PFSK-1 (cell line): ENCODE data around the gene SIRT7.

Experiments used
- FOXP2 ChIP-seq: optimal IDR thresholded peaks from 2 replicates; pipeline ENCODE3; 2011; ENCODE audit warnings: borderline replicate concordance, control low read depth, inconsistent platforms; ENCODE audit not compliant: insufficient read depth; ENCODE audit errors: extremely low read length, extremely low read depth
- POLR2AphosphoS5 ChIP-seq: IDR thresholded peaks from 2 replicates; pipeline ENCODE4 v1.6.1; 2012; ENCODE audit warnings: low read depth, mild to moderate bottlenecking, control low read depth, low read length, moderate library complexity
- SIN3A ChIP-seq: IDR thresholded peaks from 2 replicates; pipeline ENCODE4 v1.6.1; 2012; ENCODE audit warnings: mild to moderate bottlenecking, low read length, moderate library complexity, borderline replicate concordance; ENCODE audit not compliant: insufficient read depth
- TAF1 ChIP-seq: IDR thresholded peaks from 2 replicates; pipeline ENCODE4 v1.6.1; 2012; ENCODE audit warnings: low read length, control low read depth, borderline replicate concordance; ENCODE audit not compliant: insufficient read depth
- TF ChIP-seq, protein P1 (sequence below), 2 experiments: IDR thresholded peaks; 2 replicates each; pipeline versions ENCODE4 v1.6.1 to v1.8.0; 2011 to 2012; ENCODE audit warnings: low read depth in 2 of 2, low read length in 2 of 2, control low read depth in 1 of 2, inconsistent platforms in 1 of 2, mild to moderate bottlenecking in 1 of 2, moderate library complexity in 1 of 2; ENCODE audit not compliant: insufficient read depth in 1 of 2

The SIRT7 gene

GRCh38 chr17:81950501-81950900 is 32.5 kb upstream of the SIRT7 start:
- TF ChIP-seq SIN3A (no peak), FOXP2 (no peak), TAF1 (no peak), POLR2AphosphoS5 (no peak)
- TF ChIP-seq, protein P1, sequence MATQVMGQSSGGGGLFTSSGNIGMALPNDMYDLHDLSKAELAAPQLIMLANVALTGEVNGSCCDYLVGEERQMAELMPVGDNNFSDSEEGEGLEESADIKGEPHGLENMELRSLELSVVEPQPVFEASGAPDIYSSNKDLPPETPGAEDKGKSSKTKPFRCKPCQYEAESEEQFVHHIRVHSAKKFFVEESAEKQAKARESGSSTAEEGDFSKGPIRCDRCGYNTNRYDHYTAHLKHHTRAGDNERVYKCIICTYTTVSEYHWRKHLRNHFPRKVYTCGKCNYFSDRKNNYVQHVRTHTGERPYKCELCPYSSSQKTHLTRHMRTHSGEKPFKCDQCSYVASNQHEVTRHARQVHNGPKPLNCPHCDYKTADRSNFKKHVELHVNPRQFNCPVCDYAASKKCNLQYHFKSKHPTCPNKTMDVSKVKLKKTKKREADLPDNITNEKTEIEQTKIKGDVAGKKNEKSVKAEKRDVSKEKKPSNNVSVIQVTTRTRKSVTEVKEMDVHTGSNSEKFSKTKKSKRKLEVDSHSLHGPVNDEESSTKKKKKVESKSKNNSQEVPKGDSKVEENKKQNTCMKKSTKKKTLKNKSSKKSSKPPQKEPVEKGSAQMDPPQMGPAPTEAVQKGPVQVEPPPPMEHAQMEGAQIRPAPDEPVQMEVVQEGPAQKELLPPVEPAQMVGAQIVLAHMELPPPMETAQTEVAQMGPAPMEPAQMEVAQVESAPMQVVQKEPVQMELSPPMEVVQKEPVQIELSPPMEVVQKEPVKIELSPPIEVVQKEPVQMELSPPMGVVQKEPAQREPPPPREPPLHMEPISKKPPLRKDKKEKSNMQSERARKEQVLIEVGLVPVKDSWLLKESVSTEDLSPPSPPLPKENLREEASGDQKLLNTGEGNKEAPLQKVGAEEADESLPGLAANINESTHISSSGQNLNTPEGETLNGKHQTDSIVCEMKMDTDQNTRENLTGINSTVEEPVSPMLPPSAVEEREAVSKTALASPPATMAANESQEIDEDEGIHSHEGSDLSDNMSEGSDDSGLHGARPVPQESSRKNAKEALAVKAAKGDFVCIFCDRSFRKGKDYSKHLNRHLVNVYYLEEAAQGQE (IDR thresholded peaks at IDR 0.05; ENCODE audit: insufficient read depth in 1 of 2, low read depth in 2 of 2, low read length in 2 of 2): no peak

- TF ChIP-seq, protein P1 (IDR thresholded peaks at IDR 0.05; ENCODE audit: insufficient read depth in 1 of 2, low read depth in 2 of 2, low read length in 2 of 2): no peak
- TF ChIP-seq TAF1 (no peak), POLR2AphosphoS5 (no peak), FOXP2 (no peak), SIN3A (no peak)
Measured at GRCh38 chr17:81948635-81949378, 30.8 kb upstream of the SIRT7 start.

GRCh38 chr17:81947189-81947588 is 29.2 kb upstream of the SIRT7 start, which contains the start of gene MYADML2:
Gene MYADML2, minus strand, starts transcription at chr17:81947233. Its CDS starts 5,492 bp downstream, at chr17:81941741.
- TF ChIP-seq POLR2AphosphoS5 (no peak), SIN3A (no peak), TAF1 (no peak), FOXP2 (no peak)
- TF ChIP-seq, protein P1 (IDR thresholded peaks at IDR 0.05; ENCODE audit: insufficient read depth in 1 of 2, low read depth in 2 of 2, low read length in 2 of 2): no peak

DNA sequence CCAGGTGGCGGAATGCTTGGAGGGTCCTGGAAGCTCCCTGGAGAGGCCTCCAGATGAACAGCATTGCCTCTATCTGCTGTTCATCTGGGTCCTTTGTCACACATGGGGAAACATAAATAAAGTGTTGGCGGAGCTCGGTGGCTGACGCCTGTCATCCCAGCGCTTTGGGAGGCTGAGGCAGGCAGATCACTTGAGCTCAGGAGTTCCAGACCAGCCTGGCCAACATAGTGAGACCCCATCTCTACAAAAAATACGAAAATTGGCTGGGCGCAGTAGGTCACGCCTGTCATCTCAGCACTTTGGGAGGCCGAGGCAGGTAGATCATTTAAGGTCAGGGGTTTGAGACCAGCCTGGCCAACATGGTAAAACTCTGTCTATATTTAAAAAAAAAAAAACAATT is 26.9 kb upstream of the SIRT7 start:
- TF ChIP-seq FOXP2: no peak
- TF ChIP-seq SIN3A: no peak
- TF ChIP-seq TAF1: no peak
- no peak for TF ChIP-seq POLR2AphosphoS5
- TF ChIP-seq, protein P1 (IDR thresholded peaks at IDR 0.05; ENCODE audit: insufficient read depth in 1 of 2, low read depth in 2 of 2, low read length in 2 of 2): no peak
